Measurements from ENCODE around the gene BACH2.
"Not testable (repeated sequence)": the region's sequence is repeated elsewhere in the genome, so short reads cannot be mapped to it uniquely, and the experiment has no call there.

The BACH2 gene

DNA sequence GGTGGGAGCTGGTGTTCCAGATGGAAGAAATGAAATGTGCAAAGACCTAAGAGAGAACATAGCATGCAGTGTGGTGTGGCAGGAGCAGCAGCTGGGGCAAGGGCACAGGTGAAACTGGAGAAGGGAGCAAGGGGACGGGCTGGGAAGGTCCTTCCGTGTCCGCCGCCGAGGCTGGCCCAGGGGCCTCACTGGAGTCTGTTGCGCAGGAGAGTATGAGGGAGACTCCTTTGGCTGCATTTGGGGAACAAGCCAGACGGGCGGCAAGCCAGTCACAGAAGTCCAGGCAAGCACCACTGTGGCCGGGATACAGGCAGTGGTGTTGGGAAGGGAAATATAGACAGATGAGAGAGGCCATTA lies 324.6 kb downstream of the BACH2 start:
- TF ChIP-seq ZFX (IDR thresholded peaks at IDR 0.05), result no peak
- TF ChIP-seq, protein P1, sequence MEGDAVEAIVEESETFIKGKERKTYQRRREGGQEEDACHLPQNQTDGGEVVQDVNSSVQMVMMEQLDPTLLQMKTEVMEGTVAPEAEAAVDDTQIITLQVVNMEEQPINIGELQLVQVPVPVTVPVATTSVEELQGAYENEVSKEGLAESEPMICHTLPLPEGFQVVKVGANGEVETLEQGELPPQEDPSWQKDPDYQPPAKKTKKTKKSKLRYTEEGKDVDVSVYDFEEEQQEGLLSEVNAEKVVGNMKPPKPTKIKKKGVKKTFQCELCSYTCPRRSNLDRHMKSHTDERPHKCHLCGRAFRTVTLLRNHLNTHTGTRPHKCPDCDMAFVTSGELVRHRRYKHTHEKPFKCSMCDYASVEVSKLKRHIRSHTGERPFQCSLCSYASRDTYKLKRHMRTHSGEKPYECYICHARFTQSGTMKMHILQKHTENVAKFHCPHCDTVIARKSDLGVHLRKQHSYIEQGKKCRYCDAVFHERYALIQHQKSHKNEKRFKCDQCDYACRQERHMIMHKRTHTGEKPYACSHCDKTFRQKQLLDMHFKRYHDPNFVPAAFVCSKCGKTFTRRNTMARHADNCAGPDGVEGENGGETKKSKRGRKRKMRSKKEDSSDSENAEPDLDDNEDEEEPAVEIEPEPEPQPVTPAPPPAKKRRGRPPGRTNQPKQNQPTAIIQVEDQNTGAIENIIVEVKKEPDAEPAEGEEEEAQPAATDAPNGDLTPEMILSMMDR (conservative IDR thresholded peaks at IDR 0.05), result no peak
- no peak overlapping the region for H3K27ac ChIP-seq

DNA sequence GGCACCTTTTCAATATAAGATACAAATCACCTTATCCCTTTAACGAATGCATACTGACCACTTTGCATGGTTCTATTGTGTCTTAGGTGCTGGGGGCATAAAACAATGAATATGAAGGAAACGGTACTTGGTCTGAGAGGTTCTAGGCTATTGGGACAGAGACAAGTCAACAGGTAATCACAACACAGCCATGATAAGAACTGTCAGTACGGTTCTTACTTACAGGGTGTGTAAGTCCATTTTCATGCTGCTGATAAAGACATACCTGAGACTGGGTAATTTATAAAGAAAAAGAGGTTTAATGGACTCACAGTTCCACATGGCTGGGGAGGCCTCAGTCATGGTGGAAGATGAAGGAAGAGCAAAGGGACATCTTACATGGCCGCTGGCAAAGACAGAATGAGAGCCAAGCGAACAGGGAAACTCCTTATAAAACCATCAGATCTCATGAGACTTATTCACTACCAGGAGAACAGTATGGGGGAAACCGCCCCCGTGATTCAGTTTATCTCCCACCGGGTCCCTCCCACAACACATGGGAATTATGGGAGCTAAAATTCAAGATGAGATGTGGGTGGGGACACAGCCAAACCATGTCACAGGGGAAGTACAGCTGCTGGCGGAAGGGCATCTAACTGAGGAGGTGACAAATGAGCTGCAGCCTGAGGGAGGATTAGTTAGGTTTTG lies 325.2 kb downstream of the BACH2 start:
- not testable (repeated sequence) for H3K27ac ChIP-seq

DNA sequence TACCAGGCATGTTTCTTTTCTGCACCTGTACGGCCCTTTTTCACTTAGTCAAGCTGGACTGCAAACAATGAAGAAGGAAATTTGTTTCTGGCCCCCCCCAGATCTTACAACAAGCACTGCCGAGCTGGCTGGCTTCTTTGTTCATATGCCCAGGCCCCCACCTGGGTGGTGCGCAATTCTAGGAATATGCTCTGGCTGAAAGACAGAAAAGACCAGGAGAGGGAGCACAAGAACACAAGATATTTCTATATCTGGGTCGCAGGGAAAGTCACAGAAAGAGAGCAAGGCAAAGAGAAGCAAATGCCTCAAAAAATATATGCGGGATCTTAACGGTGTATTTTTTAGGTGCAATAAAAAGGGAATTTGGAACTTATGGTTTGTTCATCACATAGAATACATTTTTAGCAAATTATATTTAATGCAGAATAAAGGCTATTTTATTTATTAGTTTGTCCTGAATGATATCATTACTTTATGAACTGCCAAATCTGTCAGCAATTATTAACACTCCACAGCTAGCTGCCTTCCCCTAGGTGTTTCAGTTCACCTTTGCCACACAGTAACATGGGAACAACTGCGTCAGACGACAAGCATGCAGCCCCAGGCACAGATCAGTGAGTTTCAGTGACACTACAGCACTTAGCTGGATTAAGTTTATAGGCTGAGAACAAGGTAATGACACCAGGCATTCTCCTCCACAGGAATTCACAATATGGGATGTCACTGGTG lies 325.9 kb downstream of the BACH2 start:
- H3K27ac ChIP-seq, result no peak overlapping the region
- no peak for TF ChIP-seq ZFX (IDR thresholded peaks at IDR 0.05)
- TF ChIP-seq, protein P1 (conservative IDR thresholded peaks at IDR 0.05), result peak; percentile 18

DNA sequence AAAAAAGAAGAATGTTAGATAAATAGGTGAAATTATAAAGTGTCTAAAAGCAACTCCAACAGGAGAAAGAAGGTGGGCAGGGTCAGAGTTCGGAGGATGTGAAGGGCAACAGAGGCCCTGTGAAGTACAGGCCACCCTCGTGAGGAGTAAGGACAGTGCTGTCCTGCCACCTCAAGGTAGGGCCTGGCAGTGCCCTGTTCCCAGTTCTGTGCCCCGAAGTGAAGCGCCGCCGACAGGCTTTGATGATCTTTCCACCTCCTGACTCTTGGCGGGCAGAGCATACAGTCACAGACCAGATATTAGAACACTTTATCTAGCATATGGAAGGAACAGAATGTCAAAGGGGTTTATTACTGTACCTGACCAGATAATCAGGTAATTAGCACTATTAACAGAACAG lies 326.6 kb downstream of the BACH2 start:
- no peak overlapping the region for H3K27ac ChIP-seq
- no peak for TF ChIP-seq ZFX (IDR thresholded peaks at IDR 0.05)
- TF ChIP-seq, protein P1 (conservative IDR thresholded peaks at IDR 0.05), result no peak

DNA sequence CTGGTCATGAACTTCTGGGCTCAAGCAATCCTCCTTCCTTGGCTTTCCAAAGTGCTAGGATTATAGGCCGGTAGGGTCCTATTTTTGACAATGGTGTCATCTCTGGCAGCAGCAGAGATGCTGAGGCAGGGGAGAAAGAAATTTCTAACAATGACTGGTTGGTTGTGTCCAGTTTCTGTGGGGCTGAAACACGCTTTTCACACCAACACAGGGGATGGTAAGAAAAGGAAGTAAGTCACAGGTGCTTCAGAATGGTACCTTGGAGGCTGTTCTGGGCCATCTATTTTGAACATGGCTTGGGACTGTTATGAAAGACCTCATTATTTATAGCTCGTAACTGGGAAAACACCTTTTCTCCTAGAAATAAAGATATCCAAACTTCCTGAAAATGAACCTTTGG lies 329.7 kb downstream of the BACH2 start:
- TF ChIP-seq ZFX (IDR thresholded peaks at IDR 0.05), result no peak
- TF ChIP-seq, protein P1 (conservative IDR thresholded peaks at IDR 0.05), result no peak
- no peak overlapping the region for H3K27ac ChIP-seq

DNA sequence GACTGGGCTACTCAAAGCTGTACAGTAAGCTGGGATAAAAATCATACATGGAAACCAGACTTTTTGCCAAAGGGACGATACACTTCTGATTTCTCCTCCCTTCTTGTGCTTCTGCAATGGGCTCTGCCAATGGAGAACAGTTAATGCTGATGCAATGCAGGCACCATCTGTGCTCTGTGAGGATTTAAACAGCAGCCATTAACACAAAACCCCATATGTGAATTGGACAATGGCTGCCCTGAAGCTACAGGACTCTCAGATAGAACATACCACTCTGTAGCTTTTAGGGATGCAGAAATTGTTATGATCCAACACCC lies 330.5 kb downstream of the BACH2 start:
- TF ChIP-seq ZFX (IDR thresholded peaks at IDR 0.05), result no peak
- TF ChIP-seq, protein P1 (conservative IDR thresholded peaks at IDR 0.05), result no peak
- no peak overlapping the region for H3K27ac ChIP-seq

DNA sequence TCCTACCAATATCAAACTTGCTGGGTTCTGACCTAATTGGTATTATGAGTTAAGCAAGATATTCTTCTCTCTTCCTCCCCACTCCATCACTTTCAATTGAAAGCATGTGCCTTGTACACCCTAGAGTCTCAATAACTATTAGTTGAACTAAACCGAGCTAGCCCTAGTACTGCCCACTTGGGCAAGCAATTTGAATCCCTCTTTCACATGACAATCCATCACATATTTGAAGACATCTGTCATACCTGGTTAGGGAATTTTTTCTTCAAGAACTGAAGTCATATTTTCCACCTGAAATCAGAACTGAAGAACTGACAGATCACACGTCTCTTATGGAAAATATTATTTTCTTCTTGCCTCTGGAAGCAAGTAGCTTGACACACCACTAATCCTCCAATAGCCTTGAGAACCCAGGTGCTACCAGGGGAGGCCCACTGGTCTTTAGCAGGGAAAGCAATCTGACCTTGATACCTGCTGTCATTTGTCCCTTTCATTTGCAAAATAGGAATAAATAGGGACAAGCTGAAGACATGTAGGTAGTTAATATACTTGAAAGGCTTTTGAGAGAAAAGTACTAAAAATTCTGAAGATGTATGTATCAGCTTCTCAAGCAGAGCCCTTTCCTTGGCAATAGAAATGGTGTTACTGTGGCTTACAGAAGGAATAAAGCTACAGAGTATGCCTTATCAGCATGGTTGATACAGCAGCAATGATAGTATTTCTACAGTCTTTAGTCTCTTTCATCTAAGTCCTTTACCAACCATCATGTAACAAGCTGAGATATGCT lies 331.0 kb downstream of the BACH2 start:
- H3K27ac ChIP-seq, result no peak overlapping the region
- no peak for TF ChIP-seq ZFX (IDR thresholded peaks at IDR 0.05)
- TF ChIP-seq, protein P1 (conservative IDR thresholded peaks at IDR 0.05), result no peak

Data from C4-2B (cell line).